HG03097 (cell line): Measurements from ENCODE around the gene TOP3B.

Experiments used
- ATAC-seq: cut with Tn5 transposase; IDR thresholded peaks from one replicate; pipeline ENCODE4 v1.9.1; 2021; ENCODE audit not compliant: unreplicated experiment, low FRiP score

Gene TOP3B

GRCh38 chr22:21964234-21964633, 18.4 kb downstream of the TOP3B start:
- no peak for ATAC-seq

- ATAC-seq: no peak
Measured at GRCh38 chr22:21963790-21964211, 18.8 kb downstream of the TOP3B start.

- no peak for ATAC-seq
Measured at GRCh38 chr22:21963286-21963685, 19.3 kb downstream of the TOP3B start.

DNA sequence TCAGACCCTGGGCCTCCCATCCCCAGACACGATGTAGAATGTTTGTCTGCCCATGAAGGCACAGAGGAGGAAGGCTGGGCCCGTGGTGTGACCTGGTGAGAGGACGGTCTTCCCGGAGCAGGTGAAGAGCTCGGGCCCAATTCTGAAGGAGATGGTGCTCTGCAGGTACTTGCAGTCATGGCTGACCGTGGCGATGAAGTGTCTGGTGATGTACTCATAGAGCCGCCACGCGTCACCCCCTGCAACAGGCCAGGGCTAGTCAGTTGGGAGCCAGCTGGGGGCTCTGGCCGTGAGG, 20.0 kb downstream of the TOP3B start:
- no peak for ATAC-seq

- no peak for ATAC-seq
Measured at GRCh38 chr22:21961886-21962654, 20.5 kb downstream of the TOP3B start.

GRCh38 chr22:21961127-21961867, 21.3 kb downstream of the TOP3B start:
- ATAC-seq: no peak

GRCh38 chr22:21960200-21961126, 22.1 kb downstream of the TOP3B start:
- ATAC-seq: no peak

DNA sequence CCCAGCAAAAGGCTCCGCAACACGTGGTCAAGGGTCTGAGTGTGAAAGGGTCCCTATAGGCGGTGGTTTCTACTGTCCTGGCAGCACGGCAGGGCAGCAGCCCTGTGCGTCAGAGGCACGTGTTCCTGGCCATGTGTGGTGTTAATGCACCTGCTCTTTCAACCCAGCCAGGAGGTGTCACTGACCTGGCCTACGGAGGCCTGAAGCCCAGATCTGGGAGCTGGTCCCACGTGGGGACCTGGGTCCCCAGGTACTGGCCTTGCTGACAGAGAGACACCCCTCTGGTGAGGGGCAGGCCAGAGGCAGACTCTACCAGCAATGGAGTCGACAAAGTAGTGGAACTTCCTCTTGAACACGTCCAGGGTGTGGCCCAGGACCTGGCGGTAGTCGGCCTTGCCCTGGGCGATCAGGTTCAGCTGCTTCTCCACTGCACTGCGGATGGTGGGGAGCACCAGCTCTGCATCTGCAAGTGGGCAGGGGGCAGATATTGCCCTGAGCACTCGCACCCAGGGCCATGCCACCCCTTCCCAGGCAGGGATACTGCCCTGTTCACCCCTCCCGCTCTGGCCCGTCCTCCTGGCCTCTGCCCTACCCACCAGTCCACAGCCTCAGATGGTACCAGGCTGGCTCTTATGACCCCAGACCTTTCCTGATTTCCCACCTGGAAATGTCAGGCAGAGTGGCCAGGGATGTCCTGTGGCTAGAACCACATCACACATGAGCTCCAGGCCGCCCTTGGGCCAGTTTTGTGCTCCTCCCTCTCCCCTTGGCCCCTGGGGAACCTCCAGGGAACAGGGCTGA, 23.1 kb downstream of the TOP3B start:
- no peak for ATAC-seq

DNA sequence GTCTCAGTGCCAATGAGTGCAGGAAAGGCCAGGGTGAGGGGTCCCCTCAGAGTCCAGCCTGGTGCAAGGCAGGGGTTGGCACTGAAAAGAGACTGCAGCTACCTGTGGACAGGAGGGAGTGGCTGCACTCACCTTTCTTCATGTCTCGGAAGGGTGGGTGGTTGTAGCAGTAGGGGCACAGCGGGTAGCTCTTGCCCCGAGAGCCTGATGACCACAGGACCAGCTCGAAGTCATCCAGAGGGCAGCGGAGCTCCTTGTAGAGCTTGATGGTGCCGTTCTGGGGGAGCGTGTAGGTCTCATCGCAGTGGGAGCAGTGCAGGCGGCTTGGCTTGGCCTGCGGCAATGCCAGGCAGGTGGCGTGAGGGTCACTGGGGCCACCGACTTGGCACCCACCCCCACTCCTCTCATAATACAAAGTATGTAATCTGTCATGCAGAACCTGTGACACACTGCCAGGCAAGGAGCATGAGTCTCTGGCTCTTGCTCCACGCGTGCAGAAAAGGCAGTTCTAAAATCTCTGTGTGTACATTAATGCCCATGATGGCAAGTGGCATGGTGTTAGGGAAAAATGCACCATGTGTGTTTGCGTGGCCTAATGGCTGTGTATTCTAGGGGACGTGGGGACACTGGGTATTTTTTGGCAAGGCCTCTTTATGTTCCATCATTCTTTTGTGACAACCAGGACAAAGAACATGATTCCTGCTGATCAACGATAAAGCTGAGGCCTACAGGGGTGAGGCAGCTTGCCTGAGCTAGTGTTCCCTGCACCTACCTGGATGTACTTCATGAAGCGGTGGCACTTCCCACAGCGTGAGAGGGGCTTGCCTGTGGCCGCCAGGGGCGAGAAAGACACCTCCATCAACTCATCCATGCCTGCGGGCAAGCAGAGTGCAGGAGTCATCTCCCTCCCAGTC, 24.0 kb downstream of the TOP3B start:
- ATAC-seq: no peak

DNA sequence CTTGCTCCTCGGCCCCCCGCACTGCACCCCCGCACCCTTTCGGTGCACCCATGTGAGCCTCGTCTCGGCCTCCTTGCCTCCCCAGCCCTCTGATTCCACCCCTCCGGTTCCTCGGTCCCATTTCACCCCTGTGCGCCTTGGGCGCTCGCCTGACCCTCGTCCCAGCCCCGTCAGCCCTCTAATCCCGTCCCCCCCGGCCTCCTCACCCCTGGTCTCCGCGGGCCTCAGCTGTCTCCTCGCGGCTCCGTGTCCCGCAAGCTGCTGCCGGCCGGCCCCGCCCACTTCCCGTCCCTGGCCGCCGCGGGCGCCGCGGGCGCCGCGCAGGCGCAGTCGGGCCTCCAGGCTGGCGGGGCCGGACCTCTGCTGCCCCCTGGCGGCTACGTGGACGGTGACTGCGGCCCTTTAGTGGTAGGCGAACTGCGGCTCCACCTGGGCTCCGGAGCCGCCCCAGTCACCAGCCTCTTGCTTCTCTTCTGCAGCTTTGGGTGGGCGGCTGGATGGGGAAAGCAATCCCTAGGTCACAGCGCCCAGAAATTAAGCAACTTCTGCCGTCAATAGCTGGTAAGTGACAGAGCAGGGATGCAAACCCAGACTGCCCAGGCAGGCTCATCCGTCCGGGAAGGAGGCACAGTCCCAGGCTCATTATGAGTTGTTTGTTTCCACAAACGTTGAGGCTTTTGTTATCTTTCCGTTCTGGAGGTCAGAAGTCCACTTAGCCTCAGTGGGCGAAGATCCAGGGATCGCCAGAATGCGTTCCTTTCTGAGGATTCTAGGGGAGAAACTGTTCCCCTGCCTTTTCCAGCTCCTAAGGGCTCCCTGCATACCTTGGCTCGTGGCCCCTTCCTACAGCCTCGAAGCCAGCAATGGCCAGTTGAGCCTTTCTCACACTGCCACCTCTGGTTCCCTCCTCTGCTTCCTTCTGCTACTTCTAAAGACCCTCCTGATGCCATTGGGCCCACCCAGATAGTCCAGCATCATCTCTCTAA, 29.7 kb downstream of the TOP3B start, which contains the start of gene PPM1F:
PPM1F (minus strand) TSS at position 263 of the 986 bp plus-strand sequence. CDS start 6,800 bp downstream, outside the sequence.
- peak; percentile 69 for ATAC-seq

GRCh38 chr22:21951931-21952465, 30.6 kb downstream of the TOP3B start:
- ATAC-seq: peak; percentile 22

GRCh38 chr22:21951062-21951461, 31.5 kb downstream of the TOP3B start:
- no peak for ATAC-seq

DNA sequence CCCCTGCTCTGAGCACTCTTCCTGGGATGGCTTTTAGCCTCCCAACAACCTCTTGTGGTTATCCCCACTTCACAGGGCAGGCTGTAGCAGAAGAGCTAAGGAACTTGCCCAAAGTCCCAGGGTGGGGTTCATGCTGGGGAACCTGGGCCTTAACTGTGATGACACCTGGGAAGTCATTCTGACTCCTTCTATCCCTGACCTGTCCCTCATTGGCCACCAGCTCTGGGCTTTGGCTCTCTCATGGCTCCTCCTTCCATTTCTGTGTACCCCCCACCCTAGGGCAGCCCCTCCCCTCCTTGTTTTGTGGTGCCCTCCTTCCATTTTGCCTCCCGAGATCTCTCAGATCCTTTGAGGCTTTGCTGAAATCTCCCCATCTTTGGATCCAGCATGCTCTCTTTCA, 32.6 kb downstream of the TOP3B start:
- no peak for ATAC-seq

- no peak for ATAC-seq
Measured at GRCh38 chr22:21949569-21949918, 33.0 kb downstream of the TOP3B start.

DNA sequence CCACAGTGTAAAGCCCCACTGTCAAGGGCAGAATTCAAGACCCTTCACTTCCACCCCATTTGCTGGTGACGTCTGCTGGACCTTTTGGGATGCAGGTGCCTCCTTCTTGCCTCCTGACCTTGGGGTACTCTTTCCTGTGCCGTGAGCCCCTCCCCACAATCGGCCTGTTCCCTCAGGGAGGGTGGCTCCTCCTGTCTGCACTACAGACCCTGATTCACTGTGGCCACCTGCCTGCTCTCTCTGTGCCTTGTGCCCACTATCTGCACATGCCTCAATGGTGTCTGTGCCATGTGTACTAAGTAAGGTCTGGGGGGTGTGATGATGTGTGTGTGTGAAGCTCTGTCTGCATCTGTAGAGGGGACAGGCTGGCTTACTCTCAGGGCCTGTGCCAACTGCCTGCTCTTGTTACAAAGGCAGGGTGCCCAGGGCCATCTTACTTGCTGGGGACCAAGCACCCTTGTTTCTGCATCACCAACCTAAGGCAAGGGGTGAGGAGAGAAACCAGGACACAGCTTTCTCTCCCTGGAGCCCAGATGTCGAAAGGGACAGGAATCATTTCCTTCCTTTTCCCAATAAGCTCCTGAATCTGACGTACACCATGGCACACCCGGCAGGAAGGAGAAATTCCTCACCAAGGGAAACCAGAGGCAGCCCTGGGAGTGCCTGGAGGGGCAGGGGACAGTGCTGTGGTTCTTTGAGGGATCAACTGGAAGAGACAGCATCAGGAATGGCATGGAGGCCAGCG, 33.6 kb downstream of the TOP3B start:
- ATAC-seq: no peak

DNA sequence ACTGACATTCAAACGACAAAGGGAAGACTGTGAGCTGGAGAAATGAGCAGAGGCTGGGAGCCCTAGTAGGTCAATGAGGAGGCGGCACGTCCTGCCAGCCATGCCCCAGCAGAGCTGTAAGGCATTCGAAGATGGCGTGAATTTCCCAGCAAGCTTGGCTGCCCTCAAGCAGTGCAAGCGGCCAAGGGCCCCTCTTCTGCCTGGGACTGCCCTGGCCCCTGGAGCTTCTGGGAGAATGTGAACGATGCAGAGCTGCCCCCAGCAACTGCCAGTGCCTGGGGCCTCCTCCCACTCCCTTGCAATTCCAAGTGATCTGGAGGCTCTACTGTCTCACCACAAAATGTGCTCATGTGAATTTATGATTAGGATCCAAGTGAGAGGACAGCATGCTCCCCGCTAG, 34.2 kb downstream of the TOP3B start:
- ATAC-seq: no peak
